Measurements from ENCODE around the gene HEXB. TPM values are rescaled to one million over a fixed set of nuclear protein-coding genes. Genes with fewer than 3 reads are reported as not detected.

HEXB gene
- total and polyA plus RNA-seq, 2 of the 4 experiments (the other 2 are of a cell fraction) = 76.7 to 126 TPM

- Histone ChIP-seq H3K14ac (replicated peaks; ENCODE audit: low read depth, low read length) (no peak overlapping the region), H3K9me1 (ENCODE audit: insufficient read depth, low read length) (no peaks in the 10 kb centered on the region), H3K18ac (ENCODE audit: low read depth, low read length) (no peak overlapping the region), H3K23ac (ENCODE audit: low read depth, low read length) (no peak overlapping the region; the same call in 1 of the 2 replicates), H4K20me1 (ENCODE audit: insufficient read depth, low read length) (no peaks in the 10 kb centered on the region), H3K27me3 (ENCODE audit: control insufficient read depth, insufficient read depth, low read length) (no peaks in the 10 kb centered on the region), H3K9ac (ENCODE audit: low read depth, low read length) (peak overlapping the region; percentile 74; the same call in 1 of the 2 replicates), H2BK120ac (ENCODE audit: low read depth, low read length) (no peak overlapping the region), H2AK5ac (ENCODE audit: low read depth, low read length) (no peak overlapping the region), H3K79me1 (ENCODE audit: low read depth in 1 of 2, low read length in 2 of 2) (peaks cover 20 to 42% of the 10 kb centered on the region in 2 experiments), H3K36me3 (ENCODE audit: control insufficient read depth, insufficient read depth, low read length) (peaks cover 4% of the 10 kb centered on the region; the same call in 1 of the 2 replicates), H3K4ac (ENCODE audit: low read depth, low read length) (no peak overlapping the region), H3K27ac (ENCODE audit: insufficient read depth, low read length) (peak overlapping the region; percentile 54; the same call in 1 of the 2 replicates), H2AK9ac (replicated peaks; ENCODE audit: low read depth, low read length, poor library complexity) (no peak overlapping the region), H2BK20ac (ENCODE audit: low read depth, low read length) (no peak overlapping the region), H2BK15ac (ENCODE audit: low read depth, low read length) (no peak overlapping the region), H4K5ac (ENCODE audit: low read depth, low read length) (no peak overlapping the region), H3K4me1 (ENCODE audit: control insufficient read depth, insufficient read depth, low read length) (peaks cover 7% of the 10 kb centered on the region), H2AFZ (replicated peaks; ENCODE audit: low read length, poor library complexity) (no peak overlapping the region), H3K4me3 (ENCODE audit: insufficient read depth, low read depth, low read length) (peak overlapping the region; percentile 82), H3K56ac (ENCODE audit: extremely low read depth, insufficient read depth, low read length) (no peak overlapping the region), H4K91ac (ENCODE audit: insufficient read depth, low read depth, low read length) (no peak overlapping the region), H2BK5ac (ENCODE audit: low read depth, low read length, poor library complexity, severe bottlenecking) (no peak overlapping the region), H3K9me3 (ENCODE audit: control insufficient read depth, insufficient read depth, low read length) (no peaks in the 10 kb centered on the region), H4K8ac (ENCODE audit: low read depth in 2 of 2, low read length in 2 of 2) (peak overlapping the region in 1 of 2 experiments; percentile 93; a peak in 1 of 4 replicates), H3K4me2 (ENCODE audit: low read depth, low read length) (peak overlapping the region; percentile 98)
- TF ChIP-seq MAZ (IDR thresholded peaks at IDR 0.05; ENCODE audit: borderline replicate concordance, low read depth, low read length) (no peak), CHD1 (IDR thresholded peaks at IDR 0.05; ENCODE audit: low read depth, low read length) (no peak), MAFK (IDR thresholded peaks at IDR 0.05; ENCODE audit: low read depth, low read length) (no peak), FOS (IDR thresholded peaks at IDR 0.05; ENCODE audit: low read depth, low read length) (no peak), ELK1 (IDR thresholded peaks at IDR 0.05; ENCODE audit: borderline replicate concordance, low read depth, low read length) (no peak), BHLHE40 (IDR thresholded peaks at IDR 0.05; ENCODE audit: low read depth, low read length) (no peak), RAD21 (IDR thresholded peaks at IDR 0.05; ENCODE audit: low read length) (no peak), POLR2A (IDR thresholded peaks at IDR 0.05; ENCODE audit: low read depth, low read length) (no peak), USF2 (IDR thresholded peaks at IDR 0.05; ENCODE audit: low read depth, low read length) (no peak), RCOR1 (IDR thresholded peaks at IDR 0.05; ENCODE audit: insufficient replicate concordance, low read length) (no peak), SMC3 (IDR thresholded peaks at IDR 0.05; ENCODE audit: low read depth, low read length) (no peak), RFX5 (IDR thresholded peaks at IDR 0.05; ENCODE audit: low read depth, low read length) (no peak), NFE2L2 (IDR thresholded peaks at IDR 0.05; ENCODE audit: low read depth, low read length) (no peak), CEBPB (IDR thresholded peaks at IDR 0.05; ENCODE audit: low read depth, low read length) (no peak), MXI1 (IDR thresholded peaks at IDR 0.05; ENCODE audit: borderline replicate concordance, low read depth, low read length) (no peak), CTCF (conservative IDR thresholded peaks at IDR 0.05; ENCODE audit: low read depth, low read length) (no peak)
- WGBS, 2 experiments (ENCODE audit: extremely low coverage in 2 of 2, insufficient read length in 1 of 2) = 77% methylated on average over 7 of the region's 27 CpGs; no CpG with 5 or more reads in 1 of the 2 experiments
- CTCF ChIA-PET = interaction anchor here (1.7 kb wide), 1 partner anchor 16 kb away, joined by 5 read pairs; no protein-coding TSS in a partner anchor
- ATAC-seq (ENCODE audit: low read depth) (no peak), DNase-seq (no peak)
- BruUV-seq (replicated peaks) = no TSS peak
- POLR2A ChIA-PET (ENCODE audit: unreplicated experiment) = interaction anchor here (0.6 kb wide), 1 partner anchor 14 kb away, joined by 3 read pairs; no protein-coding TSS in a partner anchor
- intact Hi-C loops (cut with micrococcal nuclease) = loop anchor here (2.0 kb wide), 2 partner anchors 285 to 499 kb away; no protein-coding TSS in a partner anchor
- dilution Hi-C loops (cut with HindIII; ENCODE audit: low sequenced_read_pairs, unreplicated experiment) = no loop called here
- in situ Hi-C loops (cut with MboI; ENCODE audit: low sequenced_read_pairs) = loop anchor here (25.0 kb wide), 1 partner anchor 596 kb away; no protein-coding TSS in a partner anchor
Observed at GRCh38 chr5:74765929-74766328, 80.9 kb downstream of the HEXB start.

All from IMR-90 (cell line).